PC-3 (cell line): ENCODE measurements around the gene EQTN. TPM values are rescaled to one million over a fixed set of nuclear protein-coding genes. Genes with fewer than 3 reads are reported as not detected.

Source experiments
- ATAC-seq: fragments of 200-7000 bp; cut with Tn5 transposase; 2 replicates; pipeline ENCODE4 v1.9.1; 2020; ENCODE audit warnings: mild to moderate bottlenecking, moderate library complexity
- BruUV-seq: library from RNA; stranded (reverse); fragments of 400-500 nt; replicated peaks from 2 replicates; lab custom pipeline; 2021; lab: Mats Ljungman, UMichigan
- CTCF ChIA-PET: fragments of 300-600 bp; sonication (Branson Sonifier 250); formaldehyde crosslinking; loops from one replicate; lab custom pipeline; 2022; ENCODE audit warnings: antibody characterized with exemption; lab: Charles Lee
- POLR2A ChIA-PET: fragments of 300-600 bp; sonication (Branson Sonifier 250); formaldehyde crosslinking; loops from one replicate; lab custom pipeline; 2022; ENCODE audit warnings: antibody characterized with exemption; ENCODE audit not compliant: unreplicated experiment; lab: Charles Lee
- DNase-seq: peaks from one replicate; pipeline ENCODE4 v3.0.0-alpha.2; 2015
- H2AFZ ChIP-seq: fragments of 300-600 bp; sonication (generic); 2 replicates; pipeline ENCODE4 v1.6.0; 2016; ENCODE audit warnings: antibody characterized with exemption, low read length
- H3F3A ChIP-seq: fragments of 300-600 bp; sonication (generic); one replicate; pipeline ENCODE4 v1.6.0; 2017; ENCODE audit warnings: antibody characterized with exemption, low read length, control low read depth, mild to moderate bottlenecking; ENCODE audit not compliant: unreplicated experiment
- H3K27ac ChIP-seq: fragments of 300-600 bp; sonication (generic); 2 replicates; pipeline ENCODE4 v1.5.1; 2016; ENCODE audit warnings: mild to moderate bottlenecking, low read length
- H3K27me3 ChIP-seq: fragments of 300-600 bp; sonication (generic); 2 replicates; pipeline ENCODE4 v1.6.1; 2016; ENCODE audit warnings: low read length, mixed read lengths
- H3K36me3 ChIP-seq: fragments of 300-600 bp; sonication (generic); 2 replicates; pipeline ENCODE4 v1.6.1; 2016; ENCODE audit warnings: low read depth, mixed run types, low read length, mixed read lengths
- H3K4me1 ChIP-seq: fragments of 300-600 bp; sonication (generic); 2 replicates; pipeline ENCODE4 v1.5.1; 2016; ENCODE audit warnings: low read length; ENCODE audit not compliant: insufficient read depth
- H3K4me2 ChIP-seq: fragments of 300-600 bp; sonication (generic); 2 replicates; pipeline ENCODE4 v1.6.0; 2016; ENCODE audit warnings: low read length
- H3K4me3 ChIP-seq: fragments of 300-600 bp; sonication (generic); 2 replicates; pipeline ENCODE4 v1.5.1; 2016; ENCODE audit warnings: mild to moderate bottlenecking, low read length, mixed read lengths
- H3K79me2 ChIP-seq: fragments of 300-600 bp; sonication (generic); 2 replicates; pipeline ENCODE4 v1.6.1; 2017; ENCODE audit warnings: low read length, mixed read lengths
- H3K9ac ChIP-seq: fragments of 300-600 bp; sonication (generic); 2 replicates; pipeline ENCODE4 v1.6.0; 2016; ENCODE audit warnings: mild to moderate bottlenecking, low read length
- H3K9me2 ChIP-seq: fragments of 300-600 bp; sonication (generic); replicated peaks from 2 replicates; pipeline ENCODE4 v1.6.1; 2016; ENCODE audit warnings: mixed run types, low read length, mixed read lengths
- H3K9me3 ChIP-seq: fragments of 300-600 bp; sonication (generic); 2 replicates; pipeline ENCODE4 v1.6.1; 2016; ENCODE audit warnings: low read length, mixed read lengths
- H4K20me1 ChIP-seq: fragments of 300-600 bp; sonication (generic); 2 replicates; pipeline ENCODE4 v1.6.1; 2016; ENCODE audit warnings: low read length, mixed read lengths
- EZH2 ChIP-seq: fragments of 300-600 bp; sonication (generic); IDR thresholded peaks from one replicate; pipeline ENCODE4 v1.6.1; 2017; ENCODE audit warnings: antibody characterized with exemption, mild to moderate bottlenecking, low read length; ENCODE audit not compliant: unreplicated experiment
- EZH2phosphoT487 ChIP-seq: fragments of 300-600 bp; sonication (generic); IDR thresholded peaks from 2 replicates; pipeline ENCODE4 v1.6.1; 2018; ENCODE audit warnings: mild to moderate bottlenecking, antibody characterized with exemption, low read length, borderline replicate concordance
- intact Hi-C: fragments of 100-400 bp; cut with micrococcal nuclease; formaldehyde crosslinking; loops from 2 replicates; pipeline ENCODE4 v1.9.0; 2023
- total RNA-seq: library from RNA; depleted of rRNA; stranded (reverse); fragments of >200 nt; gene quantifications from 2 replicates; pipeline ENCODE4 v1.2.3, GENCODE V29; 2014
- TF ChIP-seq, protein P1 (sequence below): fragments of 300-600 bp; sonication (generic); conservative IDR thresholded peaks from 2 replicates; pipeline ENCODE4 v1.5.1; 2017; ENCODE audit warnings: antibody characterized with exemption, low read depth, mild to moderate bottlenecking, low read length

EQTN gene
- total RNA-seq, 1 experiment from 2014 or later = not detected

DNA sequence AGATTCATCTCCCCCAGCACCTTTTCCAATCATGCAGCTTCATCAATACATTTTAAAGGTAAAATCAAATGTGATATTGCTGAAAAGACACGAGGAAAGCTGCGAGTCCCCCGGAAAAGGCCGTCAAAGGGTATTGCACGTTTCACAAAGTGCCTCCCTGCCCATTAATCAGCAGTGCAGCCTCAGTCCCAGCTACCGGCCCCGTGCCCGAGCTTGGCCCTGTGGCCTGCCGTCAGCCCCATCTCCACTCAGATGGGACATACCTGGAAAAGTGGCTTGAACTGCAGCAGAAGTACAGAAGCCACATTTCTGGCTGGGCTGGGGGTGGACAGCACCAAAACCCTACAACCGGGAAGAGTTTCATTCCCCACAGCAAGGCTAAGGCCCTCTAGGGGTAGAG is 39.9 kb upstream of the EQTN start:
- Histone ChIP-seq H3K27me3 (no peaks in the 10 kb centered on the region), H3K4me2 (no peak overlapping the region), H3K9ac (no peak overlapping the region), H4K20me1 (no peaks in the 10 kb centered on the region), H3K36me3 (no peaks in the 10 kb centered on the region), H3K27ac (no peak overlapping the region), H3K4me3 (no peak overlapping the region), H3K4me1 (0 out of 2 replicates have a peak, but pooled peaks cover 4% of the 10 kb centered on the region), H3F3A (no peaks in the 10 kb centered on the region), H3K9me2 (no peaks in the 10 kb centered on the region), H3K79me2 (no peaks in the 10 kb centered on the region), H3K9me3 (no peaks in the 10 kb centered on the region), H2AFZ (no peak overlapping the region)
- DNase-seq (no peak), ATAC-seq (no peak)
- POLR2A ChIA-PET = no interaction called here
- intact Hi-C loops = no loop called here
- CTCF ChIA-PET = no interaction called here
- no peak for TF ChIP-seq EZH2
- TF ChIP-seq, protein P1, sequence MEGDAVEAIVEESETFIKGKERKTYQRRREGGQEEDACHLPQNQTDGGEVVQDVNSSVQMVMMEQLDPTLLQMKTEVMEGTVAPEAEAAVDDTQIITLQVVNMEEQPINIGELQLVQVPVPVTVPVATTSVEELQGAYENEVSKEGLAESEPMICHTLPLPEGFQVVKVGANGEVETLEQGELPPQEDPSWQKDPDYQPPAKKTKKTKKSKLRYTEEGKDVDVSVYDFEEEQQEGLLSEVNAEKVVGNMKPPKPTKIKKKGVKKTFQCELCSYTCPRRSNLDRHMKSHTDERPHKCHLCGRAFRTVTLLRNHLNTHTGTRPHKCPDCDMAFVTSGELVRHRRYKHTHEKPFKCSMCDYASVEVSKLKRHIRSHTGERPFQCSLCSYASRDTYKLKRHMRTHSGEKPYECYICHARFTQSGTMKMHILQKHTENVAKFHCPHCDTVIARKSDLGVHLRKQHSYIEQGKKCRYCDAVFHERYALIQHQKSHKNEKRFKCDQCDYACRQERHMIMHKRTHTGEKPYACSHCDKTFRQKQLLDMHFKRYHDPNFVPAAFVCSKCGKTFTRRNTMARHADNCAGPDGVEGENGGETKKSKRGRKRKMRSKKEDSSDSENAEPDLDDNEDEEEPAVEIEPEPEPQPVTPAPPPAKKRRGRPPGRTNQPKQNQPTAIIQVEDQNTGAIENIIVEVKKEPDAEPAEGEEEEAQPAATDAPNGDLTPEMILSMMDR = no peak
- BruUV-seq = no TSS peak

DNA sequence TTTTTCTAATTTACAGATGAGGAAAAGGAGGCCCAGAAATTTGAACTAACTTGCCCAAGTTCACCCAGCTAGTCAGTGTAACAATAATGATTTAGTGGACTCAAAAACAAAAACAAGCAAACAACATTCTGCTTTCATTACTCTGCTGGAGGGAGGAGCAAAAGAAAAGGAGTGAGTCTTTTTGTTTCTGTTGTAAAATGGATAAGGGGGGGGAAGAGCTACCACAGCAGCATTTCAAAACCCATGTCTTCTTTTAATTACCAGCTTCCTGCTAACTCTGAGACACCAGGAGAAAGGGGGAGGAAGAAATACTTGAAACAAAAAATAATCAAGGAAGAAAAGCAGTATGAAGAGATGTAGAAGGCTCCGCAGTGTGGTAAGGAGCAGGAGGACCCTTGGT is 39.2 kb upstream of the EQTN start:
- no peaks in the 10 kb centered on the region for H4K20me1 ChIP-seq
- H3K79me2 ChIP-seq = no peaks in the 10 kb centered on the region
- no peaks in the 10 kb centered on the region for H3K9me3 ChIP-seq
- H3K9me2 ChIP-seq = no peaks in the 10 kb centered on the region
- H3K4me3 ChIP-seq = no peak overlapping the region
- ChIA-PET CTCF (no interaction called here), POLR2A (no interaction called here)
- DNase-seq = no peak
- H3K27ac ChIP-seq = no peak overlapping the region
- H3K36me3 ChIP-seq = no peaks in the 10 kb centered on the region
- intact Hi-C loops = no loop called here
- H3K4me2 ChIP-seq = no peak overlapping the region
- H3K4me1 ChIP-seq = 0 out of 2 replicates have a peak, but pooled peaks cover 4% of the 10 kb centered on the region
- no peaks in the 10 kb centered on the region for H3F3A ChIP-seq
- H3K9ac ChIP-seq = no peak overlapping the region
- H3K27me3 ChIP-seq = no peaks in the 10 kb centered on the region
- TF ChIP-seq EZH2phosphoT487 (no peak), EZH2 (no peak)
- TF ChIP-seq, protein P1 = no peak
- no peak for ATAC-seq
- BruUV-seq = no TSS peak
- H2AFZ ChIP-seq = no peak overlapping the region

DNA sequence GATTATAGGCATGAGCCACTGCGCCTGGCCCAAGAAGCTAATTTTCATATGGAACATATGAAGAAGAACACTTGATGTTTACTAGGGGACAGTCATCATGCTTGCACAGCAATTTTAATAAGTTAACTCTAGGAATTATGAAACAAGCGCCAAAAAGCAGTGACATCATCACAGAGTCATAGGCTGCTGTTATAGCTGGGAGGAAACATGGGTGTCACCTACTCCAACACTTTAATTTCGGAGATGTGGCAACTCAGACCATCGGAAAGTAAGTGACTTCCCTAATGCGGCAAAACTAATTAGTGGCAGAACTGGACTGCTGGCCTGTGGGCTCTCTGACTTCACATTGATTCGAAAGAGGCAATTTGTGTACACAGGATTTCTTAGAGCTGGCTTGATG is 38.1 kb upstream of the EQTN start:
- H3K9me3 ChIP-seq = no peaks in the 10 kb centered on the region
- no peaks in the 10 kb centered on the region for H3K9me2 ChIP-seq
- H2AFZ ChIP-seq = no peak overlapping the region
- no peaks in the 10 kb centered on the region for H3F3A ChIP-seq
- H4K20me1 ChIP-seq = no peaks in the 10 kb centered on the region
- CTCF ChIA-PET = no interaction called here
- H3K79me2 ChIP-seq = no peaks in the 10 kb centered on the region
- ATAC-seq (no peak), DNase-seq (no peak)
- H3K4me2 ChIP-seq = no peak overlapping the region
- intact Hi-C loops = no loop called here
- 0 out of 2 replicates have a peak, but pooled peaks cover 4% of the 10 kb centered on the region for H3K4me1 ChIP-seq
- H3K9ac ChIP-seq = no peak overlapping the region
- no peak overlapping the region for H3K4me3 ChIP-seq
- H3K27me3 ChIP-seq = no peaks in the 10 kb centered on the region
- no peak overlapping the region for H3K27ac ChIP-seq
- TF ChIP-seq, protein P1 = no peak
- TF ChIP-seq EZH2phosphoT487 = no peak
- no peak for TF ChIP-seq EZH2
- POLR2A ChIA-PET = no interaction called here
- BruUV-seq = no TSS peak
- no peaks in the 10 kb centered on the region for H3K36me3 ChIP-seq
